H1 (cell line): ENCODE measurements around the gene CUEDC1. TPM values are rescaled to one million over a fixed set of nuclear protein-coding genes. Genes with fewer than 3 reads are reported as not detected.

Experiments used
- CTCF ChIA-PET: fragments of 300-600 bp; sonication (Branson Sonifier 250); formaldehyde crosslinking; loops from one replicate; lab custom pipeline; 2021; ENCODE audit not compliant: partially characterized antibody; lab: Charles Lee
- POLR2A ChIA-PET: fragments of 300-600 bp; sonication (Branson Sonifier 250); formaldehyde crosslinking; loops from one replicate; lab custom pipeline; 2021; ENCODE audit warnings: inconsistent platforms; ENCODE audit not compliant: partially characterized antibody; lab: Charles Lee
- DNase-seq, 2 experiments: peaks; one replicate each; pipeline versions ENCODE4 v3.0.0 to v3.0.0-alpha.2; 2010 to 2022; ENCODE audit warnings: low spot score in 2 of 2, low read depth in 1 of 2, mixed read lengths in 1 of 2
- FAIRE-seq: peaks from 2 replicates; lab custom pipeline; 2011; peaks lifted over from hg19 to GRCh38; lab: Jason Lieb, UNC
- H2AFZ ChIP-seq: 2 replicates; pipeline ENCODE4 v1.8.1; 2012; ENCODE audit warnings: low read length, inconsistent platforms
- H2AK5ac ChIP-seq: 2 replicates; pipeline ENCODE4 v1.6.1; 2013; ENCODE audit warnings: low read depth, low read length
- H2BK120ac ChIP-seq: replicated peaks from 2 replicates; pipeline ENCODE3; 2013; ENCODE audit warnings: low read depth, low read length, inconsistent platforms
- H2BK12ac ChIP-seq: 2 replicates; pipeline ENCODE4 v1.6.1; 2013; ENCODE audit warnings: low read depth, low read length
- H2BK15ac ChIP-seq: 2 replicates; pipeline ENCODE4 v1.6.1; 2013; ENCODE audit warnings: low read length
- H2BK20ac ChIP-seq: 2 replicates; pipeline ENCODE4 v1.6.1; 2013; ENCODE audit warnings: low read length
- H2BK5ac ChIP-seq: 2 replicates; pipeline ENCODE4 v1.6.1; 2013; ENCODE audit warnings: low read depth, low read length
- H3K14ac ChIP-seq: 2 replicates; pipeline ENCODE4 v1.6.1; 2013; ENCODE audit warnings: inconsistent platforms; ENCODE audit not compliant: insufficient read length
- H3K18ac ChIP-seq: 2 replicates; pipeline ENCODE4 v1.6.1; 2013; ENCODE audit warnings: low read length; ENCODE audit errors: extremely low read depth
- H3K23ac ChIP-seq: 2 replicates; pipeline ENCODE4 v1.6.1; 2013; ENCODE audit warnings: inconsistent platforms; ENCODE audit not compliant: insufficient read length
- H3K23me2 ChIP-seq: 2 replicates; pipeline ENCODE4 v1.6.1; 2013; ENCODE audit warnings: low read depth, low read length
- H3K27ac ChIP-seq: 2 replicates; pipeline ENCODE4 v1.6.1; 2011; ENCODE audit warnings: low read depth, low read length, inconsistent platforms
- H3K27me3 ChIP-seq, 4 experiments: replicated peaks in 1 of 4; 1 replicate in 1 of 4; 2 replicates in 3 of 4; pipeline versions ENCODE4 v1.6.1 to v1.8.1; 2011 to 2013; ENCODE audit warnings: low read length in 3 of 4, mild to moderate bottlenecking in 3 of 4, inconsistent platforms in 2 of 4, mixed read lengths in 2 of 4, moderate library complexity in 1 of 4; ENCODE audit not compliant: control insufficient read depth in 3 of 4, insufficient read depth in 3 of 4; ENCODE audit errors: extremely low read depth in 1 of 4
- H3K36me3 ChIP-seq, 4 experiments: 2 replicates each; pipeline versions ENCODE4 v1.6.1 to v1.8.1; 2011 to 2013; ENCODE audit warnings: mild to moderate bottlenecking in 4 of 4, low read length in 3 of 4, moderate library complexity in 2 of 4, control low read depth in 1 of 4, inconsistent platforms in 1 of 4; ENCODE audit not compliant: insufficient read depth in 4 of 4, control insufficient read depth in 2 of 4
- H3K4ac ChIP-seq: replicated peaks from 2 replicates; pipeline ENCODE3; 2013; ENCODE audit warnings: low read length, low read depth, mixed read lengths, inconsistent platforms; ENCODE audit not compliant: insufficient read length
- H3K4me1 ChIP-seq, 4 experiments: replicated peaks in 1 of 4; 1 replicate in 1 of 4; 2 replicates in 3 of 4; pipeline versions ENCODE4 v1.6.1 to v1.8.1; 2011 to 2013; ENCODE audit warnings: low read length in 3 of 4, inconsistent platforms in 2 of 4, mixed read lengths in 1 of 4; ENCODE audit not compliant: insufficient read depth in 4 of 4, control insufficient read depth in 3 of 4
- H3K4me2 ChIP-seq, 2 experiments: 2 replicates each; pipeline versions ENCODE4 v1.6.1 to v1.8.1; 2011 to 2013; ENCODE audit warnings: low read depth in 2 of 2, low read length in 2 of 2, control low read depth in 1 of 2, inconsistent platforms in 1 of 2, mild to moderate bottlenecking in 1 of 2; ENCODE audit not compliant: insufficient read depth in 1 of 2
- H3K4me3 ChIP-seq, 4 experiments: fragments of 200-600, 300-600 bp in 1 of 4; sonication (generic), shearing (Covaris generic), sonication (Bioruptor Twin) in 1 of 4; 2 replicates each; pipeline versions ENCODE4 v1.5.1 to v1.8.1; 2011 to 2016; ENCODE audit warnings: low read length in 4 of 4, low read depth in 3 of 4, control low read depth in 2 of 4, inconsistent platforms in 2 of 4, mild to moderate bottlenecking in 2 of 4, mixed read lengths in 1 of 4, moderate library complexity in 1 of 4; ENCODE audit not compliant: insufficient read depth in 2 of 4; ENCODE audit errors: extremely low read depth in 1 of 4
- H3K56ac ChIP-seq: replicated peaks from 2 replicates; pipeline ENCODE3; 2013; ENCODE audit warnings: low read depth, mild to moderate bottlenecking, mixed read lengths, low read length, inconsistent platforms; ENCODE audit not compliant: insufficient read length
- H3K79me1 ChIP-seq: 2 replicates; pipeline ENCODE4 v1.6.1; 2013; ENCODE audit warnings: low read depth, low read length, control low read depth
- H3K79me2 ChIP-seq, 2 experiments: 2 replicates each; pipeline versions ENCODE4 v1.6.1 to v1.8.1; 2012 to 2013; ENCODE audit warnings: low read length in 2 of 2, mild to moderate bottlenecking in 2 of 2, inconsistent platforms in 1 of 2; ENCODE audit not compliant: insufficient read depth in 2 of 2, control insufficient read depth in 1 of 2
- H3K9ac ChIP-seq, 4 experiments: replicated peaks in 1 of 4; 1 replicate in 1 of 4; 2 replicates in 3 of 4; pipeline versions ENCODE4 v1.6.1 to v1.8.1; 2011 to 2013; ENCODE audit warnings: low read depth in 3 of 4, low read length in 3 of 4, control low read depth in 2 of 4, mild to moderate bottlenecking in 2 of 4, moderate library complexity in 2 of 4, inconsistent platforms in 1 of 4; ENCODE audit errors: extremely low read depth in 1 of 4
- H3K9me3 ChIP-seq, 2 experiments: 2 replicates each; pipeline versions ENCODE4 v1.6.1 to v1.8.1; 2012 to 2013; ENCODE audit warnings: mild to moderate bottlenecking in 2 of 2, moderate library complexity in 2 of 2, control low read depth in 1 of 2, inconsistent platforms in 1 of 2, low read depth in 1 of 2, low read length in 1 of 2, mixed read lengths in 1 of 2; ENCODE audit not compliant: insufficient read depth in 2 of 2
- H4K20me1 ChIP-seq, 2 experiments: replicated peaks in 1 of 2; 2 replicates each; pipeline versions ENCODE3 to v1.8.1; 2011 to 2013; ENCODE audit warnings: inconsistent platforms in 2 of 2, low read length in 2 of 2, mild to moderate bottlenecking in 1 of 2; ENCODE audit not compliant: insufficient read depth in 2 of 2, control insufficient read depth in 1 of 2
- H4K5ac ChIP-seq: 2 replicates; pipeline ENCODE4 v1.6.1; 2013; ENCODE audit warnings: low read length, low read depth, mixed read lengths, inconsistent platforms; ENCODE audit not compliant: insufficient read length
- H4K8ac ChIP-seq: 2 replicates; pipeline ENCODE4 v1.8.0; 2013; ENCODE audit warnings: mild to moderate bottlenecking, moderate library complexity, low read length, inconsistent platforms; ENCODE audit not compliant: insufficient read depth; ENCODE audit errors: extremely low read depth
- H4K91ac ChIP-seq: replicated peaks from 2 replicates; pipeline ENCODE3; 2013; ENCODE audit warnings: low read length, mixed read lengths, inconsistent platforms; ENCODE audit not compliant: insufficient read length
- BACH1 ChIP-seq: IDR thresholded peaks from 2 replicates; pipeline ENCODE4 v1.6.1; 2012; ENCODE audit warnings: low read length, improper control_type of control experiment
- CHD1 ChIP-seq: IDR thresholded peaks from 2 replicates; pipeline ENCODE4 v1.6.1; 2012; ENCODE audit warnings: low read depth, low read length, improper control_type of control experiment
- CREB1 ChIP-seq: IDR thresholded peaks from 2 replicates; pipeline ENCODE4 v1.6.1; 2012; ENCODE audit warnings: inconsistent platforms
- EP300 ChIP-seq, 2 experiments: IDR thresholded peaks; 1 replicate in 1 of 2; 2 replicates in 1 of 2; pipeline ENCODE4 v1.6.1; 2011 to 2012; ENCODE audit warnings: low read depth in 2 of 2, low read length in 2 of 2, mild to moderate bottlenecking in 2 of 2, borderline replicate concordance in 1 of 2, inconsistent platforms in 1 of 2, moderate library complexity in 1 of 2
- EZH2 ChIP-seq: fragments of 200-600 bp; sonication (generic); IDR thresholded peaks from 2 replicates; pipeline ENCODE4 v1.7.1; 2012; ENCODE audit warnings: low read depth, mild to moderate bottlenecking, moderate library complexity, low read length, inconsistent platforms; ENCODE audit not compliant: severe bottlenecking
- HDAC6 ChIP-seq: IDR thresholded peaks from one replicate; pipeline ENCODE4 v1.7.1; 2012; ENCODE audit warnings: low read depth, mild to moderate bottlenecking, inconsistent platforms, low read length, moderate library complexity
- KDM1A ChIP-seq: fragments of 200-600, 300-600 bp; sonication (generic); IDR thresholded peaks from 2 replicates; pipeline ENCODE4 v1.7.1; 2016; ENCODE audit warnings: mild to moderate bottlenecking, low read length, borderline replicate concordance
- KDM5A ChIP-seq: fragments of 200-600 bp; IDR thresholded peaks from 2 replicates; pipeline ENCODE4 v1.7.1; 2012; ENCODE audit warnings: mild to moderate bottlenecking, low read length, inconsistent platforms, mixed read lengths
- MAFK ChIP-seq: IDR thresholded peaks from 2 replicates; pipeline ENCODE4 v1.6.1; 2012; ENCODE audit warnings: low read depth, mild to moderate bottlenecking, improper control_type of control experiment, low read length
- PHF8 ChIP-seq: fragments of 200-600 bp; sonication (generic); conservative IDR thresholded peaks from 2 replicates; pipeline ENCODE4 v1.7.1; 2012; ENCODE audit warnings: low read depth, mild to moderate bottlenecking, inconsistent platforms, low read length, moderate library complexity
- RAD21 ChIP-seq, 2 experiments: IDR thresholded peaks in 1 of 2; conservative IDR thresholded peaks in 1 of 2; 2 replicates each; pipeline ENCODE4 v1.6.1; 2011; ENCODE audit warnings: low read depth in 2 of 2, low read length in 2 of 2, improper control_type of control experiment in 1 of 2, inconsistent platforms in 1 of 2, mild to moderate bottlenecking in 1 of 2, moderate library complexity in 1 of 2
- RFX5 ChIP-seq: IDR thresholded peaks from 2 replicates; pipeline ENCODE4 v1.6.1; 2011; ENCODE audit warnings: low read depth, low read length, improper control_type of control experiment, borderline replicate concordance
- SIRT6 ChIP-seq: IDR thresholded peaks from one replicate; pipeline ENCODE4 v1.7.1; 2012; ENCODE audit warnings: low read length, inconsistent platforms
- WGBS, 2 experiments: shearing (Covaris generic) in 1 of 2; methylation state at CpG; one replicate each; pipeline versions ENCODE4 v1.1.6 to v1.1.7; 2013 to 2015; ENCODE audit warnings: low lambda C conversion rate in 2 of 2, mixed read lengths in 2 of 2, inconsistent platforms in 1 of 2, low coverage in 1 of 2, missing lambda C conversion rate in 1 of 2; ENCODE audit not compliant: insufficient replicate concordance in 2 of 2, insufficient coverage in 1 of 2, insufficient read length in 1 of 2; ENCODE audit errors: extremely low coverage in 1 of 2, missing lambda C conversion rate in 1 of 2; 5-methylcytosine and 5-hydroxymethylcytosine counted together
- polyA plus RNA-seq, 7 experiments: library from polyadenylated mRNA; depleted of rRNA in 3 of 7; stranded (reverse) in 5 of 7; unstranded in 2 of 7; fragments of >200 nt in 5 of 7; fragments of 200-250 nt in 2 of 7; gene quantifications; 1 replicate in 5 of 7; 2 replicates in 1 of 7; 4 replicates in 1 of 7; pipeline versions ENCODE4 v1.2.1 to v1.2.3, GENCODE V29; 2011 to 2013; ENCODE audit warnings: missing spikeins in 2 of 7, mixed read lengths in 2 of 7
- total RNA-seq: library from RNA; stranded (reverse); fragmentation: NEBNext Ultra II Directional; extraction: Animal tissue kit (Norgen Biotek cat#: 25700); gene quantifications from 2 replicates; pipeline ENCODE4 v1.2.1, GENCODE V29; 2021

CUEDC1 gene
- total and polyA plus RNA-seq, 2 of the 8 experiments (the other 6 are each of a cell fraction or from before 2014, with no cell fraction given): 4.0 to 10.7 TPM

GRCh38 chr17:57880086-57880456 lies 75.1 kb downstream of the CUEDC1 start:
- Histone ChIP-seq H3K4me2 (no peak overlapping the region; a peak in 1 of 4 replicates), H3K79me2 (no peaks in the 10 kb centered on the region), H3K4me1 (peaks cover 22 to 51% (median 34%) of the 10 kb centered on the region in 4 experiments), H2BK5ac (peak overlapping the region; percentile 4; the same call in 1 of the 2 replicates), H3K14ac (no peak overlapping the region), H2BK15ac (peak overlapping the region; percentile 93), H4K5ac (no peak overlapping the region), H3K79me1 (no peaks in the 10 kb centered on the region), H3K18ac (no peak overlapping the region), H2BK12ac (peak overlapping the region; percentile 99; the same call in 1 of the 2 replicates), H2BK20ac (peak overlapping the region; percentile 3; the same call in 1 of the 2 replicates), H3K23ac (no peak overlapping the region), H2AK5ac (peak overlapping the region; percentile 54; the same call in 1 of the 2 replicates), H2AFZ (no peak overlapping the region), H2BK120ac (peak overlapping the region; percentile 13), H3K4ac (peak overlapping the region; percentile 27), H4K8ac (no peak overlapping the region), H3K36me3 (no peaks in the 10 kb centered on the region), H3K27ac (0 out of 2 replicates have a peak overlapping the region, but pooled peaks have one; percentile 7), H3K9ac (no peak overlapping the region), H3K4me3 (no peak overlapping the region), H3K56ac (no peak overlapping the region), H4K91ac (peak overlapping the region; percentile 79), H3K9me3 (no peaks in the 10 kb centered on the region), H4K20me1 (no peaks in the 10 kb centered on the region), H3K27me3 (peaks cover 0 to 12% (median 5%) of the 10 kb centered on the region in 4 experiments; a peak in 3 of 7 replicates), H3K23me2 (peaks cover 2% of the 10 kb centered on the region; the same call in 1 of the 2 replicates)
- ChIA-PET POLR2A (interaction anchor here (1.3 to 4.2 kb wide), 6 partner anchors 9 to 109 kb away, joined by 3 to 15 read pairs (median 8); partner anchors contain the start of gene VEZF1), CTCF (interaction anchor here (1.0 to 20.7 kb wide), 7 partner anchors 12 to 233 kb away, joined by 3 to 221 read pairs (median 6); no protein-coding TSS in a partner anchor)
- 96% methylated on average over 8 of the region's 8 CpGs; no CpG with 5 or more reads in 1 of the 2 experiments for WGBS, 2 experiments
- DNase-seq (no peak), FAIRE-seq (no peak)
- TF ChIP-seq RAD21 (IDR thresholded peaks at IDR 0.05 in 1 of 2, conservative IDR thresholded peaks at IDR 0.05 in 1 of 2; ENCODE audit: low read depth in 2 of 2, low read length in 2 of 2): no peak
- TF ChIP-seq MAFK: no peak
- TF ChIP-seq CHD1: no peak
- TF ChIP-seq HDAC6: no peak
- no peak for TF ChIP-seq KDM1A
- no peak for TF ChIP-seq KDM5A
- no peak for TF ChIP-seq EP300 (IDR thresholded peaks at IDR 0.05; ENCODE audit: borderline replicate concordance in 1 of 2, low read depth in 2 of 2, low read length in 2 of 2)
- TF ChIP-seq BACH1: no peak
- no peak for TF ChIP-seq PHF8
- TF ChIP-seq EZH2: no peak
- TF ChIP-seq SIRT6: no peak
- TF ChIP-seq RFX5: no peak
- TF ChIP-seq CREB1: no peak
